Dermis microvascular lymphatic vessel endothelial cell (primary cell): Measurements from ENCODE around the gene BAZ2B. TPM values are rescaled to one million over a fixed set of nuclear protein-coding genes. Genes with fewer than 3 reads are reported as not detected.
"Not testable (repeated sequence)": the region's sequence is repeated elsewhere in the genome, so short reads cannot be mapped to it uniquely, and the experiment has no call there.

ENCODE experiments used
- DNase-seq, 2 donors: peaks; one replicate each; pipeline versions ENCODE4 v3.0.0 to v3.0.0-alpha.2; 2010; ENCODE audit warnings: low read depth in 2 of 2
- total RNA-seq: library from RNA; depleted of rRNA; stranded (reverse); fragments of >200 nt; gene quantifications from 2 replicates; pipeline ENCODE4 v1.2.1, GENCODE V29; 2014

BAZ2B gene
- total RNA-seq, result 46.0 and 64.1 TPM in 2 replicates

- DNase-seq, result peak; percentile 62 to 86
These were observed at the start of gene BAZ2B for GRCh38 chr2:159616286-159616701. Gene BAZ2B (minus strand): TSS chr2:159616548. CDS start chr2:159478719, 137,829 bp downstream.

GRCh38 chr2:159661286-159661685, 44.9 kb upstream of the BAZ2B start:
- DNase-seq, result no peak

GRCh38 chr2:159658881-159659873, 42.8 kb upstream of the BAZ2B start:
- DNase-seq, result no peak

- no peak for DNase-seq
These were observed 37.6 kb upstream of the BAZ2B start for GRCh38 chr2:159653962-159654361.

GRCh38 chr2:159651884-159652283, 35.5 kb upstream of the BAZ2B start:
- DNase-seq, result no peak

GRCh38 chr2:159650574-159650973, 34.2 kb upstream of the BAZ2B start:
- no peak for DNase-seq

- DNase-seq, result no peak
These were observed 32.3 kb upstream of the BAZ2B start for GRCh38 chr2:159648643-159649042.

GRCh38 chr2:159647667-159648066, 31.3 kb upstream of the BAZ2B start:
- DNase-seq, result no peak

GRCh38 chr2:159640176-159640575, 23.8 kb upstream of the BAZ2B start:
- no peak for DNase-seq

GRCh38 chr2:159639712-159640111, 23.4 kb upstream of the BAZ2B start:
- DNase-seq, result no peak

GRCh38 chr2:159639071-159639470, 22.7 kb upstream of the BAZ2B start:
- DNase-seq, result no peak

GRCh38 chr2:159637988-159638501, 21.7 kb upstream of the BAZ2B start:
- DNase-seq, result peak in 1 of 2 donors; percentile 25

GRCh38 chr2:159637240-159637639, 20.9 kb upstream of the BAZ2B start:
- no peak for DNase-seq

- DNase-seq, result no peak
These were observed 18.9 kb upstream of the BAZ2B start for GRCh38 chr2:159635006-159635789.

GRCh38 chr2:159633219-159633618, 16.9 kb upstream of the BAZ2B start:
- DNase-seq, result no peak

GRCh38 chr2:159625628-159626027, 9.3 kb upstream of the BAZ2B start:
- not testable (repeated sequence) for DNase-seq

GRCh38 chr2:159623436-159623835, 7.1 kb upstream of the BAZ2B start:
- DNase-seq, result no peak

- no peak for DNase-seq
These were observed 6.6 kb upstream of the BAZ2B start for GRCh38 chr2:159622966-159623365.

GRCh38 chr2:159620796-159621195, 4.4 kb upstream of the BAZ2B start:
- DNase-seq, result no peak

GRCh38 chr2:159617646-159618045, 1.3 kb upstream of the BAZ2B start:
- peak in 1 of 2 donors; percentile 42 for DNase-seq

- peak in 1 of 2 donors; percentile 5 for DNase-seq
These were observed 752 bp upstream of the BAZ2B start for GRCh38 chr2:159617100-159617499.
